HK-2 (cell line): ENCODE results near the gene PLK2.
A peak's percentile ranks its signal among the peaks of the same experiment; 100 is the strongest.

Experiments
- DNase-seq: peaks from one replicate; pipeline ENCODE4 v3.0.0-alpha.2; 2018; ENCODE audit not compliant: unreplicated experiment

PLK2 gene

GRCh38 chr5:58450811-58451629, 8.9 kb downstream of the PLK2 start:
- DNase-seq: no peak

- no peak for DNase-seq
Observed at GRCh38 chr5:58450018-58450417, 9.9 kb downstream of the PLK2 start.

- no peak for DNase-seq
Observed at GRCh38 chr5:58447226-58447625, 12.7 kb downstream of the PLK2 start.

GRCh38 chr5:58446024-58446423, 13.9 kb downstream of the PLK2 start:
- DNase-seq: no peak

GRCh38 chr5:58444805-58445204, 15.1 kb downstream of the PLK2 start:
- DNase-seq: no peak

- no peak for DNase-seq
Observed at GRCh38 chr5:58440901-58441460, 18.9 kb downstream of the PLK2 start.

GRCh38 chr5:58439094-58439644, 20.7 kb downstream of the PLK2 start:
- no peak for DNase-seq

GRCh38 chr5:58437661-58438060, 22.2 kb downstream of the PLK2 start:
- DNase-seq: no peak

GRCh38 chr5:58431832-58432231, 28.1 kb downstream of the PLK2 start:
- DNase-seq: no peak

- no peak for DNase-seq
Observed at GRCh38 chr5:58412932-58413331, 47.0 kb downstream of the PLK2 start.

- DNase-seq: no peak
Observed at GRCh38 chr5:58412081-58412480, 47.8 kb downstream of the PLK2 start.

GRCh38 chr5:58411372-58411771, 48.5 kb downstream of the PLK2 start:
- DNase-seq: no peak

- no peak for DNase-seq
Observed at GRCh38 chr5:58410441-58410840, 49.4 kb downstream of the PLK2 start.

- peak; percentile 11 for DNase-seq
Observed at GRCh38 chr5:58407042-58407719, 52.7 kb downstream of the PLK2 start.

GRCh38 chr5:58406394-58406793, 53.5 kb downstream of the PLK2 start:
- no peak for DNase-seq

GRCh38 chr5:58405175-58405574, 54.7 kb downstream of the PLK2 start:
- DNase-seq: no peak

- DNase-seq: no peak
Observed at GRCh38 chr5:58404734-58405133, 55.2 kb downstream of the PLK2 start.
